HG03066 (cell line): ENCODE measurements around the gene POMT1.

Source experiments
- ATAC-seq: cut with Tn5 transposase; IDR thresholded peaks from one replicate; pipeline ENCODE4 v1.9.1; 2021; ENCODE audit warnings: low read depth; ENCODE audit not compliant: unreplicated experiment

POMT1 gene

DNA sequence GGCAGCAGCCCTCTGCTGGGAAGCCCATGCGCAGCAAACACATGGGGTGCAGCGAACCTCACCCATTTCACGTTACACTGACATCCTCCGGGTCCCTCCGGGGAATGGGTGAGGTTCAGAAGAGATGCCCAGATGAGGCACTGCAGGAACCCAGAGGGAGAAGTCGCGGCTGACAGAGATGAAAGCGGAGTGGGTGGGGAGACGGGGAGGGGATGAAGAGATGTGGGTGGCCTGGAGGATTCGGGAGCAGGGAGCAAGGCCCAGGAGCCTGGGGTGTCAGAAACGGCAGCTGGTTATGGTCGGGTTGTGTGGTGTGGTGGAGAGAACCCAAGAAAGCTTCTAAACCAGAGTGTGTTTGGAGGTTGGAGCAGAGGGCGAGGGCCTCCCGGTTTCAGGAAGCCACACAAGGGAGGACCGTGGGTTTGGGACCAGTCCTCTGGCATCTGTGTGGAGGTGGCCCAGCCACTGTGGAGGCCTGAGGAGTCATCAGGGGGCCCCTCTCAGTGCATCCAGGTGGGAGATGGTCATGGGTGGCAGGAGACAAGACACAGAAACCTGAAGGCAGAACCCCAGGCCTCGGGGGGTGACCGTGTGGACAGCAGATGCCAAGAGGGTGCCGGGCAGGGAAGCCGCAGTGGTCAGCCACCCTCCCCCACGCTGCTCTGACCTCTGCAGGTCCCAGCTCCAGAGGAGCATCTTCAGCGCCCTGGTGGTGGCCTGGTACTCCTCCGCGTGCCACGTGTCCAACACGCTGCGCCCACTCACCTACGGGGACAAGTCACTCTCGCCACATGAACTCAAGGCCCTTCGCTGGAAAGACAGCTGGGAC is 19.8 kb downstream of the POMT1 start:
- no peak for ATAC-seq

DNA sequence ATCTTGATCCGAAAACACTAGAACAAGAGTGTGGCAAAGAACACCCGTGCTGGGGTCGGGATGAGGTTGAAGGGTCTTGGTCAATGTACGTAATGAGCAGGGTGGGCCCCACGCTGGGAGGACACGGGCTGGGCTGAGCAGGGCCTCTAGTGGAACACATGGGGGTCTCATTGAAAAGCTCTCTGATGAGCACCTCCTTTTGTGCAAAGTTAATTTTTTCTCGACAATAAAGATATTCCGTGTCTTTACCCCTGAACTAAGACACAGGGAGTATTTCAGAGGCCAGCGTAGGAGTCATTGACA is 20.3 kb downstream of the POMT1 start:
- ATAC-seq, result no peak

DNA sequence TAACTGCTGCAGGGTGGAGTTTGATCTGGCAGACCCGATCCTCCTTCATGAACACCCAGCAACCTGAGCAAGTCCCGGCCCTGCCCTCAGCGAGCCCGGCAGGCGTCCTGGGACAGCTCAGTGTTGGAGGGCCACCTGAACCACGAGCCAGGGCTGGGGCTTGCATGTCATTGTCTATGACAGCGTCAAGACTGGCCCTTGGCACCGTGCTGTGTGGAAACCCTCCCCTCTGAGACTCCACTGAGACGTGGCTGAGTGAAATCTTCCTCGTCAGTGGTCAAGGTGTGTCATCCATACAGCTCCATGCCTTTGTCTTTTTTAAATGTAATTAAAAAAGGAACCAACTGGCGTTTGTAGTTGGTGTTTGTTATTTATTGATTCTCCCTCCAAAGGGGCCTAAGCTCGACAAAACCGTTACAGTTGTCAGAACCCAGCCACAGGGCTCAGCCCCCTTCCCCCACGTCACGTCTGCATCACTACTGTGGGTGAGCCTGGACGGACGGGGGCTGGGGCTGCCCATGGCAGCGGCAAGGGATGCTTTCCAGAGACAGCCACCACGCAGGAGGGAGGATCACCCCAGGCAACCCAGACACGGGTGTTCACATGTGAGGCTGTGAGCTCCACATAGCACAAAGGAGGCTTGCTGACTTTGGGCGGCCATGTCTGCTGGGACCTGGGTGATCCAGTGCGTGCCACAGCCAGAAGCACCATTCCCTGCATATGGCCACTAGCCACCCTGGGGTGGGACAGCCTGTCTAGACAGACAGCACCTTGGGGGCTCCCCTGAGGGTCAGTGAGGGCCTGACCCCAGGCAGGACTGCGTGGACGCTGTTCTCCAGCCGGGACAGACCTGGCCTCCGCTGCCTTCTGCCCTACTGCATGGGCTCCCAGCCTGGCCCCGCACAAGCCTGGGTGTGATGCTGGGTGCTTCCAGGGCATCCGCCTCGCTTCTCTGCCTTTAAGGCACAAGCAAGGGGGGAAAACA is 21.0 kb downstream of the POMT1 start:
- ATAC-seq, result no peak

DNA sequence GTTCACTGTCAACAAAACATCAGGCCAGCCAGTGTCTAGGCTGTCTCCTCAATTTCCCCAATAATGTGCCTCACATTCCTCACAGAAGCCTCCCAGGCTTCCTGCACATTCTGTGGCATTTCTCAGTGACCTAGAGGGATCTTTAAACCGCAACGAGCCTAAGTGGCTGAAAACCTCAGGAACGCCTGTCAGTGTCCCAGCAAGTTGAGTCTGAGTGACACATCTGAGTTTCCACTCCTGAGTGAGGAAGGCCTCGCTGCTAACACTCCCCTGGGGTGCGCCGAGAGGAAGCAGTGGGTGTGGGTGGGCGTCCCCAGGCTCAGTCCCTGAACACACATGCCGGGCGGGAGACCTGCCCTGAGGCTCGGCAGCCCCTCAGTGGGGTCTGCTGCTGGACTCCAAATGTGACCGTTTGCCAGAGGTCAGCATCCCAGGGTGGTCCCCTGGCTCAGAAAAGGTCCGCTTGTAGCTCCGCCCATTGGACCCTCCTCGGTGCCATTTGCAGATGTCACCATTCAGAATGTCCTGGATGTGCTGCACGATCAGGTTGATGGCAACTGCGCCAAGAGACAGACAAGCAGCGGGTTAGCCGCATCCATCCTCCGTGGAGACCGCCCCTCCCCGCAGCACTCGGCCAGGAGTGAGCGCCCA is 22.1 kb downstream of the POMT1 start:
- ATAC-seq, result no peak

DNA sequence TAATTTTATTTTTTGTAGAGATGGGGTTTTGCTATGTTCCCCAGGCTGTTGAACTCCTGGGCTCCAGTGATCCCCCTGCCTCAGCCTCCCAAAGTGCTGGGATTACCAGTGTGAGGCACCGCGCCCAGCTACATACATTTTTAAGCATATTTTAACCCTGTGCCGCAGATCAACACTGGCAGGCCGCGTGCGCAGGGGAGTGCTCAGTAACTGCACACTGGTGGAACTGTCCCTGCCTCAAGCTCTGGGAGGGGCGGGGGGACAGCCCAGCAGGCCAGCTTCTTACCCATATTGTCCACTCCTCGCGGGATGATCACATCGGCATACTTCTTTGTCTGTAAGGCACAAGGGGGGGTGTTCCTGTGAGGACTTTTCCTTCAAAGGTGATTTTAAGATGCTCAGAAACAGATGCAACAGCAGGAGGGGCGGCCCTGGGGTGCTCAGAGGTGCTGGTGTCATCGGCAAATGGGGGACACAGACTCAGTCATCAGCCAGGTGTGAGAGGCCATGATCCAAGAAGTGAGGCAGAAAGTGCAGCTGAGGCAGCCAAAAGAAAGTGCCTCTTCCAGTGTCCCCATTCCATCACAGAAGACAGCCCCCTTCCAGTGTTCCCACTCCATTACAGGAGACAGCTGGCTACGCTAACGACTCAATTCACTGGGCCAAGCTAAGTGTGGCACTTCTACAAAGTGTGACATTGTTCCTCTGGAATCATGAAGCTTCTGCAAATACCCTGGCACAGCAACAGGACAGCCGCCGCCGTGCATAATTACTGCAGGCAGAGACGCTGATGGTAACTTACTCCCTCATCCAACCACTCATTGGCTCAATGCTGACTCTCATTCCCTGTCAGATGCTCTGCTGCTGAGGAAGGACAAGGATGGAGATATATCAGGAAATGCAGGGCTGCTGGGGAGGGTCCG is 23.2 kb downstream of the POMT1 start:
- ATAC-seq, result no peak

DNA sequence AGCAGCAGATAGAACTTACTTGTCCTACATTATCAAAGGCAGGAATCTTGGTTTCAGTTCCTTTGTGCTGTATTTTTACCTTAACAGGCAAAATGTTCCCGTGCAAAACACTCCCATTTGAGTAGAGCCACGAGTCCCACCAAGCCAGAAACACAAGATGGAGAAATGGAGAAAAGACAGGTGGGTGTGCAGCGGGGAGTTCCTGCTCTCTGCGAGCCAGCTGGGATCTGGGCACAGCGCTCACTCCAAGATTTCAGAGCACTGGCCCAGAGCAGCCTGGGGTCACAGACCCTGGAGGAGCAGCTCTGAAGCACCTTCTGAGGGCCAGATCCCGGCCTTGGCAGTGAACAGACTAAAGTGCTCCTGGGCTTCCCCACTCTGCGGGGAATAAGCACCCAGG is 25.5 kb downstream of the POMT1 start:
- ATAC-seq, result no peak

DNA sequence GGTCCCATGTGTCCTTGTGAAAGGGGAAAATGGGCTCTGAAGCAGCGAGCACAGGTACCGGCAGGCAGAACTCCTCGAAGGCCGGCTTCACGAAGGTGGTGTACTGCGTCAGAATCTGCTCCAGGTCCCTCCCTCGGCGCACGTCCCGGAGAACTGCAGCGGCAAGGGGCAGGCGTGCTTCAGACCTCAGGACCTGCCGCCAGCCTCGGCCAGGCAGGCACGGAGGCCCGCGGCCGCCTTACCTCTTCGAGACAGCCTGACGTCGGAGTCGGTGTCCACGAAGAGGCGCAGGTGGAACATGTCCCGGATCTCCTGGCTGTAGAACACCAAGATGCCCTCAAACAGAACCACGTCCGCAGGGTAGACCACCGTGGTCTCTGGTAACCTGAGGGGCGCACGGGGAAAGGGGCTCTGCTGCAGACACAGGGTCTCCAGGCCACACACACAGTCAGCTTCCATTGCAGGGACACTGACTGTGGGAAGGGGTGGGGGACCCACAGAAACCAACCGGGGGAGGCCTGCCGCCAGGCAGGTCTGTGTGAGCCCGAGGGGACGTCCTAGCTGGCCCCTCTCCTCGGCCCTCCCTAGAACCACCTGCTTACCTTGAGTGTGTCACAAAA is 26.3 kb downstream of the POMT1 start:
- ATAC-seq, result no peak

DNA sequence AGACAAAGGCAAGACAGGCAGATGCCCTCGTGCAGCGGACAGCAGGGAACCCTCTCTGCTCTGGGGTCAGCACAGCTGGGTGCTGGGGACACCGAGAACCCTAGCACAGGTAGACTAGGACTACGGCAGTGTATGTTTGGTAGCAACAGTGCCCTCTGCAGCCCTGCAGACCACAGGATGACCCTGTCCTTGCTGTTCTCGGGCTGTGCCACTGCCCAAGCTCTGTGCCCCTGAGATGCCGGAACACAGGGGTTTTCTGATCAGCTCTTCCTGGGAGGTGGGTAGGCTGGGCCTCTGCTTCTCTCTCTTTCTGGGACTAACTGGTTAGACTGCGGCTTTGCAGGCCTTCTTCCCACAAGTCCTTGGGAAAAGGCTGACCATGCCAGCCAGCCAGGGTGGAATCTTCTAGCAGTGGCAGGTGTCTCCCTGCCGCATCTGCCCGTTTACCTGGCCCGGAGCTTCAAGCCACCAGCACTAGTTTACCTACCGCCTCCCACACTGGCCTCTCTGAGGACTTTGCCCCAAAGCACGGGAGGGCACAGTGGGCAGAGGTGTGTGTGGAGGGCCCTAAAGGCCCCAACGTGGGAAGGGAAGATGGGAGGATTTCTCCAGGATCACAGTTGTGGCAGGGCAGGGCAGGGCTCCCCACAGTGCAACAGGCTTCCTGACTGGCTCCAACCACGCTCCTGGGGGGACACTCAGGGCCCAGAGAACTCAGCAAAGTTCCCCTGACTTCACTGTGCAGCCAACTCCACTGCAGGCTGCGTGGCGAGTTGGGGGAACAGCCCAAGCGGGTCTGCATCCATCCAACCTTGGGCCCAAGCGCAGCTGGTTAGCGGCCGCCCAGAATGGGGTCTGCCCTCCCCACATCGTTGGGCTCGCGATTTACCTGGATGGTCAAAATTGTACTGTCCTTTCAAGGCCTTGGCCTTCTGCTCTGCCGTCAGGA is 27.2 kb downstream of the POMT1 start:
- no peak for ATAC-seq

DNA sequence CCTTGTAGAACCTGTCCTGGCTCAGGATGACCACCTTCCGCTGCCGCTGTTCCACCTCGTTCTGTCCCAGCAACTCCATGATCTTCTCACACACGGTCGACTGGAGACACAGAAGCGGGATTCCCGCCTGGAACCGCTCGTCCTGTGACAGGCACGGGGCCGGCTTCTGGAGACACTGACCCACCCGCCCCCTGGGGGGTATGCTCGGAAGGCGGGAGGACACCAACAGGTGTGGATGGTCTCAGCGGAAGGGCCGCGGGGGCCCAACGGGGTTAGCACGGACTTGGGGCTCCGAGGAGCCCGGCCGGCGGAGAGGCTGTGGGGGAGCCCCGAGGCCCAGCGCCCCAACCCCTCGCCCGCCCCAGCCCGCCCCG is 27.8 kb downstream of the POMT1 start:
- ATAC-seq, result peak; percentile 8

DNA sequence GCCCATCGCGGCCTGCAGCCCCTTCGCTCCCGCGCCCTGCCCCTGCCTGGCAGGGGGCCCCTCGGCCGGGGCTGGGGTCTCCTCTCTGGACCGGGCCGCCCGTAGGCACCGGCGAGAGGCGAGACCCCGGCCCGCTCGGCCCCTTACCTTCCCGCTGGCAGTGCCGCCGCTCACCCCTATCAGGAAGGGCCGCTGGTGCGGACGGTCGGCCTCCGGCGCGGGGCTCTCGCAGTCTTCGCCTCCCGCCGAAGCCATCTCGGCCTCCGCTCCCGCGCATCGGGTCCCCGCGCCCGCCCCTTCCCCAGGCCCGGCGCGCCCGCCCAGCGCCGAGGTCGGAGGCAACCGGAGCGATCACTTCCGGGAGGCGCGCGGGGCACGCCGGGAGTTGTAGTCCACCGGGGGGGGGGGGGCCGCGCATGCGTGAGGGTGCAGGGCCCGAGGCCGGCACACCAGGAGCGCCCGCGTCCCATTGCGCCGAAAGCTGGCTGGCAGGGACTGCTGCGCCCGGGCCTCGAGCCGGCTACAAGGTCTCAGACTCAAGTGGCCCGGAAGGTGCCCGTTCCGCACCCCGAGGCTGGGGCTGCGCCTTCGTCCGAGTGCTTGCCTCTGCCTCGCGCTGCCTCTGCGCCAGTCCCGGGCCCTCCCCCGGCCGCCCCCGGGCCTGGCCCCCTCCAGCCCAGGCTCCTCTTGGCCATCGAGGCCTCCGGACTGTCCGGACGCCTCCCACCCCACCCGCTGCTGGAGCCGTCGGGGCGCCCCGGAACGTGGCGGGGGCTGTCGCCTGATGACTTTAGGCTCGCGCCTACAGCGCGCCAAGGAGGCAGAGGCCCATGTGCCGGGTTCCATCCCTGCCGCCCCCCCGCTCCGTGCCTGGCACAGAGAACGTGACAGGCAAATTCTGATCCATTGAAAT is 28.5 kb downstream of the POMT1 start, which contains the start of gene UCK1:
Gene UCK1 (minus strand): TSS at position 344 of the 913 bp plus-strand sequence. CDS start 89 bp downstream, at position 255.
- peak; percentile 83 for ATAC-seq

DNA sequence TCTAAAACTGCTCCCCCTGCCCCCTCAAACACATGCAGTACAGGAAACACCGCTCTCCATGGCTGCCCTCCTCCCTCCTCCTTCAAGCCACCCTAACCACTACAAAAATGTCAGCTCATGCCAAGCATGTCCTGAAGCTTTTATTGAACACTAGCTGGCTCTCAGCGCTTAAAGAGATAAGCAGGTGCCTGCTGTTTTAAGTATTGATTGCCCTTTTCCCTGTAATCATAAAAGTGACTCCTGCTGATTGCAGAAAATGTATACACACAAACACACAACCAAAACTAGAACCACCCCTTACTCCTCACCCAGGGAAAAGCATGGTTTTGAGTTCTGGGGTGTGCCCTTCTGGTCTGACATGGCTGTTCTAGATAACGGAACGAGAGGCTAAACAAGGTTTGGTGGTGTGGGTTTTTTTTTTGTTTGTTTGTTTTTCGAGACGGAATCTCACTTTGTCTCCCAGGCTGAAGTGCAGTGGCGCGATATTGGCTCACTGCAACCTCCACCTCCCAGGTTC is 32.1 kb downstream of the POMT1 start:
- no peak for ATAC-seq

DNA sequence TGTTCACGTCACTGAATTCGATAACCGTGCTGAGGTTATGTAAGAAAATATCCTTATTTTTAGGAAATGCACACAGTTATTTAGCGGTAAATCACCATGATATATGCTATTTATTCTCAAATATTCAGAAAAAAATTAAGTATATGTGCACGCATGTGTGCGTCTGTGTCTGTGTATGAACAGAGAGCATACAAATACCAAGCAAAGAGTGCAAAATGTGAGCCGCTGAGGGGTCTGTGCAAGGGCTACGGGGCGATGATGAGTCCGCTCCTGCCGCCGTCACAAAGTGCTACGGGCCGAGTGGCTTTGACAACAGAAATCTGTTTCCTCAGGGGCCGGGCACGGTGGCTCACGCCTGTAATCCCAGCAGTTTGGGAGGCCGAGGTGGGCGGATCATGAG is 35.2 kb downstream of the POMT1 start:
- ATAC-seq, result no peak

DNA sequence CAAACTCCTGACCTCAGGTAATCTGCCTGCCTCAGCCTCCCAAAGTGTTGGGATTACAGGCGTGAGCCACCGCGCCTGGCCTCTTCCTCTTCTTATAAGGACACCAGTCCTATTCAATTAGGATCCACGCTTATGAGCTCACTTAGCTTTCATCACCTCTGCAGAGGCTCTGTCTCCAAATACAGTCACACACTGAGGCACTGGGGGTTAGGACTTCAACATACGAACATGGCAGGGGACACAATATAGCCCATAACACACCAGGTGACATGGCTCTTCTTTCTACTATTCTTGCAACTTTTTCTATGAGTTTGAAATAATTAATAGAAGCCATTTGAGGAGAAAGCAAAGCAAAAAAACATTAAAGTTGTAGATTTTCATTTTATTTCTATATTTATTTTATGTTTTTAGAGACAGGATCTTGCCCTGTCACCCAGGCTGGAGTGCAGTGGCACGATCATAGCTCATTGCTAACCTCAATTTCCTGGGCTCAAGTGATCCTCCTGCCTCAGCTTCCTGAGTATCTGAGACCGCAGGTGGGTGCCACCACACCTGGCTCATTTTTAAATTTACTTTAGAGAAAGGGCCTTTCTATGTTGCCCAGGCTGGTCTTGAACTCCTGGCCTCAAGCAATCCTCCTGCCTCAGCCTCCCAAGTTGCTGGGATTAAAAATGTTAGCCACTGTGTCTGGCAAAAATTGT is 36.7 kb downstream of the POMT1 start:
- no peak for ATAC-seq

DNA sequence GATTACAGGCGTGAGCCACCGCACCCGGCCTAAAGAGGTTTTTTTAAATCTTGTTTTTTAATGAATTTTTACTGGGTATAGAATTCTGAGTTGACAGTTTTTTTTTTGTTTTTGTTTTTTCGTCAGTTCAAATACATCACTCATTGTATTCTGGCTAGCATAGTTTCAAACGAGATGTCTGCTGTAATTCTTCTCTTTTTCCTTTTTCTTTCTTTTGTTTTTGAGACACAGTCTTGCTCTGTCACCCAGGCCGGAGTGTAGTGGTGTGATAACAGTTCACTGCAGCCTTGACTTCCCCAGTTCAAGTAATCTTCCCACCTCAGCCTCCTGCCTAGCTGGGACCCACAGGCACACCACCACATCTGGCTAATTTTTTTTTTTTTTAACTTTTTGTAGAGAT is 40.4 kb downstream of the POMT1 start:
- no peak for ATAC-seq

DNA sequence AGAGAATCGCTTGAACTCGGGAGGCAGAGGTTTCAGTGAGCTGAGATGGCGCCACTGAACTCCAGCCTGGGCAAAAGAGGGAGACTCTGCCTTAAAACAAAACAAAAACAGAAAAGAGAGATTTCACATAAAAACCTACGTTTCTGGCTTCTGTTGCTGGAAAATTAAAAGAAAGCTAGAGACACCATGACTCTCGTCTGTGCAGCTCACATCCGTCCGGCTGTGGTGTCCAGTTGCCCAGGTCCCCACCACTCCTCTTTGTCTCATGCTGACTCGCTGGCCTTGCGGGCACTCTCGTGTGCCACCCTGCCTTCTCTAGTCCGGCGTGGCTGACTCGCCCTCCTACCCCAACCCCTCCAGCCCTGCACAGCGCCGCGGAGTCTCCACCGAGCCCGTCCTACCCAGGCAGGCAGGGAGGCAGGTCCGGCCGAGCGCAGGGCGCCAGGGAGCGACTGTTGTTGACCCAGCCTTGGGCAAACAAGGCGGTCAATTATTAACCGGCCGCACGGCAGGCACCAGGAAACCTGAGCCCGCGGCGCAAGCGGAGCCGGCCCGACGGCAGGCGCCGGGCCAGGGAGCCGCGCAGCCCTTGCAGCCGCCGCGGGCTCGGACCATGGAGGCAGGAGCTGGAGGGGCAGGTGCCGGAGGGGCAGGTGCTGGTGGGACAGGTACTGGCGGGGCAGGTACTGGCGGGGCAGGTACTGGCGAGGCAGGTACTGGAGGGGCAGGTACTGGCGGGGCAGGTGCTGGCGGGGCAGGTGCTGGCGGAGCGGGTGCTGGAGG is 42.5 kb downstream of the POMT1 start, which contains the start of gene PRRT1B:
Gene PRRT1B (plus strand): TSS at position 521 of the 783 bp plus-strand sequence. CDS start 93 bp downstream, at position 614.
- ATAC-seq, result no peak
